DMS53 treated with DMSO at 0.1 percent for 48 hours (cell line): ENCODE measurements around the gene NAP1L5.

Source experiments
- DNase-seq: peaks from one replicate; lab custom pipeline; 2025; ENCODE audit not compliant: unreplicated experiment; lab: John Stamatoyannopoulos, UW

Gene NAP1L5, protein sequence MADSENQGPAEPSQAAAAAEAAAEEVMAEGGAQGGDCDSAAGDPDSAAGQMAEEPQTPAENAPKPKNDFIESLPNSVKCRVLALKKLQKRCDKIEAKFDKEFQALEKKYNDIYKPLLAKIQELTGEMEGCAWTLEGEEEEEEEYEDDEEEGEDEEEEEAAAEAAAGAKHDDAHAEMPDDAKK

DNA sequence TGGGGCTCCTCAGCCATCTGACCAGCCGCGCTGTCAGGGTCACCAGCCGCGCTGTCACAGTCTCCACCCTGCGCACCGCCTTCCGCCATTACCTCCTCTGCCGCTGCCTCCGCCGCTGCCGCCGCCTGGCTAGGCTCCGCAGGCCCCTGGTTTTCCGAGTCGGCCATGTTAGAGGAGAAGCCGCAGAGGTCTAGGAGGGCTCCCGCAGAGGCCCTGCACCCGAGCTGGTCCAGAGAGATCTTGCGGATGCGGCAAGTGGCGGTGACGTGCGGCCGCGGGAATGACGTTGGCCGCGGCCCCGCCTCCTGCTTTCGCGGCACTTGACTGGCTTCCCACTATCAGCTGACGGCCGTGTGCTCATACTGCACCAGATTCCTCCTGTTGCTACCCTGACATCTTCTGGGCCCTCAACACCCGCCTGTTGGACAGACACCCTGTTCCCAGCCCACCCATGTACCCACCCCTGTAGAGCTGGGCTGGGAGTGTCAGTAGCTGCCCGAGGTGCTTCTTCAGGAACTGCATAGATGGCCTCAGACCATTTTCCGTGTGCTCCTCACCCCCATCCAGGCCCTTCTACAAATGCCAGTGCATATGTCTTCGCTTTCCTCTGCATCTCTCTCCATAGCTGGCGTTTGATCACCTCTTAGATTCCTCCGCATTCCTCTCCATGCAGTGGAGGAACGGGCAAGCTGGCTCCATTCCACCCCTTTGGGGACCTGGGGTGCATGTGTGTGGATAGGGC lies at the start of gene NAP1L5:
Gene NAP1L5, minus strand, starts transcription at position 242 of the 742 bp plus-strand sequence. Its CDS starts 75 bp downstream, at position 167.
- no peak for DNase-seq

DNA sequence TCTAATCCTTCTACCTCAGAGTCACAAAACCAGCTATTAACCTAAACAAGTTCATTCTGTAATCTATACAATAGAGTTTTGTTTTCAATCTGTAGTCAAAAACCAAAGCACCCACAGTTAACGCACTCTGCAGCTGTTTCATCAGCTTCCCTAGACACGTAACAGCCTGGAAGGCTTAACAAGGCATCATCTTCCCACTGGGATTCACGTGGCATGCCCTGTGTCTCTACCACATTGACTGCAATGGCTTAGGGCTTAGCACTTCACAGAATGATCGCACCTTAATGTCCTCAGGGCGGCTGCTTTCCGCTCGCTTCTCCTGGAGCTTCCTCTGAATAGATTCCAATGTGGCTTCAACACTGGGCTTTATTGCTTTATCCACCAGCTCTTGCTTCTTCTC lies 49.7 kb upstream of the NAP1L5 start:
- DNase-seq: no peak

DNA sequence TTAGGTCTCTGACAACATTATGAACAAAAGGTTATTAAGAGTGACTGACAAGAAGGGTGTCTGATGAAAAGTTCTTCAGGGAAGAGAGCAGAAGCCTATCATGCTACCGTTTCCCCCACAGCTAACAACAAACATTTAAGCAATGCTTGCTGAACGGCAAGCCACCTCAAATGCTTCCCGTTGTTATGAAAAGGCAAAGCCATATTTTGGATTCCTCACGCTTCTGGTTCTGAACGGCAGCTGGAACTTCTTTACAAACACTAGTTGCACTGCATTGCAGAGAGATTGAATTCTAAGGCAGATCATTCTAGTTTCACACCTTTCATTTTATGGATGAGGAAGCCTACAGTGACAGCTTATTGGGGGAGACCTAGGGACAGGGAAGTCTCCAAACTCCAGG lies 48.6 kb upstream of the NAP1L5 start:
- DNase-seq: no peak

DNA sequence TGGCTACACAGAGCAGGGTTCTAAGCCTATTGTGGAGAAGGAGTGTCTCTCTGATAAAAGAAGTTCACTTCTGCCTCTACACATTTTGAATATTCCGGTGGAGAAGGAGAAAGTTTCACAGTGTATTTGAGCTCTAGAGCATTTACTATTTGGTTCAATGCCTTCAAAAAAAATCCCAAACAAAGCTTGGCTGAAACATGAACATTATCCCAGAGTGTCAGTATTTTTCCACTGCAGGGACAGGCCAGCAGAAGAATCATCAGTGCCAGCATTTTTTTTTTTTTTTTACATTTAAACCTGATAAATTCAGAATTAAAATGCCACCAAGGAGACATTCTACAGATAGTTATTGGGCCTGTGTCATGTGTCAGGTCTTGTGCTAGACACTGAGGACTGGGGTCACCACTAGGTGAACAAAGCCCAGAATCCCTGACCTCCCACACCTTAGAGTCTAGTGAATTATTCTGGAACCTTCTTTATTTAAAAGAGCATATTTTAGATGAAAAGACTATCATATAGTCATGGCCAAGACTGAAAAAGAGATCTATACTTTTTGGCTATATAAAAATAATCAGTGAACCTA lies 48.0 kb upstream of the NAP1L5 start:
- no peak for DNase-seq

DNA sequence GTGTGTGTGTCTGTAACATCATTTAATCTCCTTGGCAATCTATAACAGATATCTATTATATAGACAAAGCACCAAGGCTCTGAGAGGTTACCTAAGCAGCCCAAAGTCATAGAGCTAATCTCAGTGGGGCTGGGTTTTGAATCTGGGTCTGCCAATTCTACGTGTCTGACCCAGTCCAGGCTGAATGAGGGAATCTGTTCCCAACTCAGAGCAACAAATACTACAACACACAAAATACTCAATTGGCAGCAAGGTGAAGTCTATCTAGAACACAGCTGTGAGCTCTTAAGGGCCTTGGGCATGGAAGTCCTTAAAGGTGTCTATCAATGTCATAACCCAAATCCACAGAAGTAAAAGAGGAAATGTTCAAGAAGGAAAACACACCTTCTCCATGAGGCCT lies 47.5 kb upstream of the NAP1L5 start:
- DNase-seq: no peak

DNA sequence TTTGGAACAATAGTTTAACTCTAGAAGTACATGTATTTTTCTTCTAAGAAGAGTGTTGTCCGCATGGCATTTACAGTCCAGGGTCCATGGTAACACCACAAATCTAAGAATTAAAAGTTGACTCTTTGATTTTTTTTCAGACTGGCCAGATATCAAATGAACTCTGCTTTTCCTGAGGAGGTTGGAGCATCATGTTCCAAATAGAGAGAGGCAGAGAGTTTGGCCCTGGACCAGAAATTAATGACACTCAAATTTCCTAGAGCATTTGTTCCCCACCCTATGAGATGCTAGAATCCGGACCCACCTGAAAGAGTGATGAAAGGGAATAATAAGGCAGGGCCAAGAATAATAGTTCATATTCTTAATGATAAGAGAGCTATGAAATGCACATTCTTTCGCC lies 47.0 kb upstream of the NAP1L5 start:
- no peak for DNase-seq

DNA sequence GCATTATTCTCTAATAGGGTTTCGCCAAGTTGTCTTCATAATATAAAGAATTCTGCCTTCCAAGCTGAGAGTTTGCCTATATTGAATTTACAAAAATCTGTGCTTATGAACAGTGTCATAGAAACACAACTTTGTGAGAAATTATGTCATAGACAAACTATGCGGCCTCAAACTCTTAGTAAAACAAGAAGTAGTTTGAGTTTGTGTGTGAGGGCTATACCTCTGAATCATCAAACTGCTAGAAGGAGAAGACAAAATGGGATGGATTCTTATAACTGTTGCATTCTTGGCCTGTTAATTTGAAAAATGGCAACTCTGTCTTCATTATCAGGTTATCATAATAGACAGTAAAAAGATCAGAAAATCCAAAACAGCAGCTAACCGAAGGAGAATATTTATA lies 46.1 kb upstream of the NAP1L5 start:
- DNase-seq: no peak

DNA sequence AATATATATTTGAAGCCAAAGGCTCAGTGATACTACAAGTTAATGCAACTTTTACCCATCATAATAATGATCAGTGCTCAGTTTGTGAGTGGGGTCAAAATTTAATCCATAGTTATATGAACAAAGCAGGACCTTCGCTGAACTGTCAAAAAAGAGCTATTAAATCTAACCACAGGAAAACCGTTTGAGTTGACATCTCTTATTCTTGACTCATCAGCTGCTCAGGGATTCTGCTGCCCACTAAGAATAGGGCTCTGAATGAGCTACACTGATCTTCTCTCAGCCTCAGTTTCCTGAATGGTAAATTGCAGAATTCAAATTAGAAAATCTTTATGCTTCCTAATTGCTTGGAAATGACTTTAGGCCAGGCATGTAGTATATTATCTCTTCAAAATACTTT lies 44.9 kb upstream of the NAP1L5 start:
- DNase-seq: no peak

DNA sequence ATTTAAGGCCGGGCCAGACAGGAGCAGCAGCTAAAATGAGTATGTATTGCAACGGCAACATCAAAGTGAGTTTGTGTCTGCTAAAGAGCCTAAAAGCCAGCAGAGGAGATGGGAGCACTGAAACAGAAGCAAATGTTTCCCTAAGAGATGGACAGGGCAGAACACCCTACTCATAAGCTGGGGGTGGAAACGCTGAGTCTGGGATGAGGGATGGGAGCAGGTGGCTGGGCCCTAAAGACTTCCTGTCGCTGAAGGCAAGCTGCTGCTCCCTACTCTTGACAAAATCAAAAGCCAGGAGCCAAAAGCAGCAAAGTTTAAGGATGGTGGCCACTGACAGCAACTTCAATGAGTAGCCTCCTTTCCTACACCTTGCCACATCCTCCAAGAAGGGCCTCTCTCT lies 40.6 kb upstream of the NAP1L5 start:
- no peak for DNase-seq

DNA sequence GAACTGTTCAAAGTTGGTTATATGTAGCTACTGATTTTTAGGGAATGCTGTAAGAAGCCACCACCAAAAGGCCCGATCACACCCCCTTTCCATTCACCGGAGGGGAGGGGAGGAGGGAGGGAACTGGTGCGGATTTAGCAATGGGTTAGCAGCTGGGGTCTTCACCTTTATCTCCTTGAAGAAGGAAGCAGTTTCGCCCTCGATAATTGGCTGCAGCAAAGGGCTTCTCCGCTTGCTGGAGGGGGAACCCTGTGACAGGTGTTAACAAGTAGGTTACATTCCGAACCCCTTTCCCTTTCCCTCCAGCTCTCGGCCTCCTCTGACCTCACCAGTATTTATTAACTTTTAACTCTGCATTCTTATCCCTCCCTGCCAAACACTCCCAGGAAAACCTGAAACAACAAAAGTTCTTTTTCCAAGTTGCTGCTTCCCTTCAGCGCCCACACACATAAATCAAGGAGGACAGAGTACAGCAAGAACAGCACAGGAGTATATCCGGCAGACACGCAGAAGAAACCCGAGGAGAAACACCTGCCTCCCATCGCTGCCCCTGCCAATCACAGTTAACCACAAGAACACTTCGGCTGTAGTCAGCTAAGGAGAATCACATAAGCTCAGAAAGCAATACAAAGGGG lies 39.8 kb upstream of the NAP1L5 start:
- no peak for DNase-seq

DNA sequence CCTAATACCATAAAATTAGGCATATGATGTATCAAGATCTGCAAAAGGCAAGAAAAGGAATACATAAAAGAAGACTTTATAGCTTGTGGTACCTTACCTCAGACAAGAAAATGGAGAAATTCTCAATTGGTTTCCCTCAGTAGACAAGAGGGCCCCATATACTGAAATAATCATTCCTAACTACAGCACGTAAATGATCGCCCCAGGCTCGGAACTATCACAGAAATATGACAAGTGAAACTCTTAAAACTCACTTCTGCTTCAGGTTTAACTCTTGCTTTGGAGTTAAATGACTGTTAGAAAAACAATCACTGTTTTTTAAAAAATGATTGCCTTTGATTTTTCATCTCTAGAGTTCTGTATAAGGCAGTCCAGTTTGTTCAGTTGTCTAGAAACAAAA lies 38.6 kb upstream of the NAP1L5 start:
- no peak for DNase-seq

DNA sequence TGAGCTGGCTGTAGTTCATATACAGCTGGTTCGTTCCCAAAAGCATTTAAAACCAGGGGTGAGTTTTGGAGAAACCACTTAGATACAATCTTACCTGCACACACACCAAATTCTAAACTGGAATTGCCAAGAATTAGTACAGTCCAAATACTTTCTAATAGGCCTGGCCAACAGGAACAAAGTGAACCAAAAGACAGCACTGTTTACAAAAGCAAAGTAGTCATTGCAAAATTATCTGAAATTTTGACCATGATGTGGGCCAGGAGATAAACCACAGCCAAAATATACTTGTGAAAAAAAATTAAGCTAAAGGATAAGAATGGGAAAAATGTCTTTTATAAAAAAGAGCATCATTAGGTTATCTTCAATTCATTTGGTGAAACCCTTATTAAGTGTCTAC lies 37.9 kb upstream of the NAP1L5 start:
- no peak for DNase-seq

DNA sequence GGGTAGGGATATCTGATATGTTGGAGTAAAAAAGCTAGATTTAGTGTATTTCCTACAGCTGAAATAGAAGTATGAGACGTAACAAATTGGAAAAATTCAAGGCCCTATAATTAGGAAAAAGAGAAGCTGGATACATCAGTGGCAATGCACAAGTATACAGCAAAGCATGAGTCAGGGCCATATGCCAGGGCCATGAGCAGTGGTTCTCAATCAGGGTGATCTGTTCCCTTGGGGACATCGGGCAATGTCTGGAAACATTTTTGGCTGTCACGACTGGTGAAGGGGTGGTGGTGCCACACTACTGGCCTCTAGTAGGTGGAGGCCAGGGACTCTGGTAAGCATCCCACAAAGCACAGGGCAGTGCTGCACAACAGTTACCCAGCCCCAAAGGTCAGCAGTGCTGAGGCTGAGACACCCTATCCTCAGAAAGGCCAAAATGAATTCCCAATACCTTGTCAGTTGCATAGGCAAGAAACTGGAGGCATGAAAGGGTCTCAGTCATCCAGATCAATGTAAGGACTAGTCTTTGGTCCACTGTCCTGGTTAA lies 36.8 kb upstream of the NAP1L5 start:
- no peak for DNase-seq

DNA sequence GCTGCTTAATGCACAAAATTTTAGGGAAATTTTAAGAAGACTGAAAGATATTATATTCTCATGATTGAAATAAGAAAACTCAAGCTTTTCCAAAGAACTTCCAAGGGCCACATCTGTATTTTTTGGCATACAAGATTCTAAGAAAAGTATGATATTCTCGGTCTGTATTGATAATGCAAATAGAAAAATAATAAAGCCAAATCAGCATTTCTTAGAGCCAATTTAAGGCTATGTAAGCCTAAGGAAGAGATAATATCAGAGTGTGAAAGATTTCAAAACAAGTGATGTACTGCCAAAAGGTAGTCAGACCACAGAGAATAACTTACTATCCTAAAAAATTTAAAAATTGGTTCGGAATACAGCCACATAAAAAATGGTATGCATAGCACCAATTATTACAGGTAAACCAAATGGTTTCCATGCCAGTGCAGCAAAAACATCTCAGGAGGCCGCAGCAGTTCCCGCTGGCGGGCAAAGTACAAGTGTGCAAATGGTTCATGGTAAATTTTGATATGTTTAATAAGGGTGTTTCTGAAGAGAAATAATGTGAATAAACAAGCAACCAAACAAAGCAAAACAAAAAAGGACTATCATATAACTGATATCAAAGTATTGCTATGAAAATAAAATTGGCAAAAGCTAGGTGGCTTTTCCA lies 35.2 kb upstream of the NAP1L5 start:
- DNase-seq: no peak

DNA sequence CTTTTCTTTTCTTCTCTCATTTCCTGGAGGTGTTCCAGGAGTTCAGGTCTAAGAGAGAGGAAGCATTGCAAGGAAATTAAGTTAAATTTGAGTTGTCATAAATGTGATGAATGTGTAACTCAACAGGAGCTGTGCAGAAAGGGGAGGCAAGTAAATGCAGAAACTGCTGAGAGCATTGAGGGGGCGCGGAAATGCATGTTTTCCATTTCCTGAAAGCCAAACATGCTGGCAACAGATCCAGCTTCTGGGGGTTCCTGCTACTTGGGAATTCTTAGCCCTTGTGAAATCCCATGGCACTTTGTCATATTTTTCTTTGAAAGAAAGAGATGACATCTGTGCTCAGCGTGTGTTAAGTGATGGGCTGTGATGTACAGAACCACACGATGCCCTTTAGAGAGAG lies 33.8 kb upstream of the NAP1L5 start:
- no peak for DNase-seq

DNA sequence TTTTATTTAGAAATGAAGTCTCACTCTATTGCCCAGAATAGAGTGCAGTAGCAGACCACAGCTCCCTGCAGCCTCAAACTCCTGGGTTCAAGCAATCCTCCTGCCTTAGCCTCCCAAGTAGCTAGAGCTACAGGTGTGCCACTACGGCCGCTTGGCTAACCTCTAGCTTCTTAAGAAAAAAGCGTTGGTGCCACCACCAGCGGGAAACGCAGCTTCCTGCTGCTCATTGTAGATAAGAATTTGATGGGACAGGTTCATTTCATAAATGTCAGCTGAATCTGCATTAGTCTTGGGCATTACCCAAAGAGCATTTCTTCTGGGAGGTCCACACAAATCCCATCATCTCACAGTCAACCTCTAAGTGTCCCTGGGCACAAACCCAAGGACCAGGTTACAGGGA lies 33.2 kb upstream of the NAP1L5 start:
- no peak for DNase-seq

DNA sequence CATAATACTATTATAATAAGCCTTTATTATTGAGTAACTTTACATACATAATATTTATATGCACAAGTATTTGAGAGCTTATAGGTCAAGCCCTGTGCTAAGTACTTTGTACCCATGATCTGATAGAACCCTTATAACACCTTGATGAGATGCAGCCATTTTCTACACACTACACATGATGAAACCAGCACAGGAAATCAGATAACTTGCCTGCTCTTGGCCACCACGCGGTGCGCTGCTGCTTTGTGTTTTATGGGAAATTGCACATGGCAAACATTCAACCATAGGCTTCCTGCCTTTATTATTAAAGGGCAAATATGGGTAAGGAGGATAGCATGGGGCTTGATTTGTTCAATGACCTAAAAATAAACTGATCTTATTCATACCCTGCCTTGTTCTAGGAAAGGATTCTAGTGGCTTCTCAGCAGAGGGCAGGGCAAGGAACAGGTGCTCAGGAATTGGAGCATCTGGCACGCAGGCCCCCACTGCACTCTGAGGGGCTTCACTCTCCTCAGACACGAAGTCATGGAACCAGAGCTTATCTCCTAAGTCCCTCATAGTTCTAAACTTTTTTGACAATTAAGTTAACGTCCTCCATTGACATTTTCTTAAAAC lies 31.6 kb upstream of the NAP1L5 start:
- DNase-seq: no peak

DNA sequence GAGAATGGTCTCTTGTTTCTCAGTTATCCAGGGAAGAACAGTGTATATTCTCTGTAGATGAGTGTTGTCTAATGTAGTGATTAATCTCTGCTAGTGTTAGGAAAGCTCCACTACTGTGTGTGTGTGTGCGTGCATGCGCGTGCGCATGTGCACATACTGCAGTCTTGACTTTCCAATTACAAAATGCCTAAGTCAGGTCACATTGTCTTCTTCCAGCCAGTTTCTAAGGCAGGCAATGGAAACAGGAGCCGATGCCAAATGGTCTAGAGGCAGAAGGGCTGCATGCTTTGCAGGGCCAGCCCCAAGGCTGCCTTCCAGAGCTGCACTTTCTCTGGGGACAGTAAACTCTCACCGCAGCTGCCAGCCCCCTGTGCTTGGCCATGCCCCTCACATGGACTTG lies 30.5 kb upstream of the NAP1L5 start:
- no peak for DNase-seq

DNA sequence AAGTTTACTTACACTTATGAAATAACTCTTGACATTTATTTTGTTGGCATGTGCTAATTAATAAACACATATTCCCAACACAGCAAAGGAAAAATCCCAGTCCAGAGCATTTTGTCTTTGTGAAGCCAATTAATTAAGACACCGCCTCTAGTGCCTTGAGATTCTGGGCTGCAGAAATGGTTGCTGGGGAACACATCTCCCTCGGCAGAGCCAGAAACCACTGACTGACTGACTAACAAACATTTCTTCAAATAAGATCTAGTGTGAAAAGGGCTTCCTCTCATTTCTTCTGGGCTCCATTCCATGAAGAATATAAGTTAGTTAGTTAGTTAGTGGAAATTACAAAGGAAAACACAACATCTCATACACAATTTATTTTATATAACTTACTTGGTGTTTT lies 28.4 kb upstream of the NAP1L5 start:
- DNase-seq: no peak

DNA sequence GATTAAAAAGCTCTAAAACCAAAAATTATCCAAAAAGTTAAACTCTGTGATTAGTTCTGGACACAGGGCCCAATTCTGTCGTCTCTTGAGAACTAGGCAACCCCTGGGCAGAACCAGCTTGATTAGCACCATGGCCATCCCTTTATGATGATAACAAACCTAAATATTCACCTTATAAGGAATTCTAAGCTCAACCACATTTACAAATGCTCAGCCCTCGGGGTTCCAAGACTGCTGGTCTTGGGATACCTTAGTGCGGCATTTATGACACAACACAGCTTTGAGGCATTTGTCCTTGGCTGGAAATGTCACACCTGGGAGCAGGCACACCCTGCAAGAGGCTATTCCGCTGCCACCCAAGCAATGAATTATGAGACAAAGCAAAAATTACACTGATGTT lies 27.5 kb upstream of the NAP1L5 start:
- DNase-seq: no peak

DNA sequence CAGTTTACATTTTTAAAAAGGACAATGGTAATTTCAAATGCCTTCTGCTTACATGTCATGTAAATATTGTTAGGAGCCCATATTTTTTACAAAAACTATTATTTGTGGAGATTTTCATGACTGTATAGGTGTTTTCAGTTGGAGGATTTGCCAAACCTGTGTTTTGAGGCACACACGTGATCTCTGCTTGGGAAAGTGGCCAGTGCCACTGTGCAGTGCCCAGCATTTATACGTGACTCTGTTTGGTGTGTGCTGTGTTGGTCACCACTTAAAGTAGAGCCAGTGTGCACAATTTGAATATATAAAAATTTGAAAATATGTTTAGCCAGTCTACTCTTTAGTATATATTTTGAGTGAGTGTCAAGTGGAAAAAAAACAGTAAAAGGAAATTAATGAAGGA lies 26.8 kb upstream of the NAP1L5 start:
- no peak for DNase-seq
